ENCODE data around the gene SLMAP. TPM values are rescaled to one million over a fixed set of nuclear protein-coding genes. Genes with fewer than 3 reads are reported as not detected.

SLMAP gene
- polyA plus RNA-seq (44.4 to 58.0 TPM (median 53.1 TPM) in 3 replicates), polyA minus RNA-seq (76.8 to 122 TPM (median 104 TPM) in 3 replicates)
- polyA plus RNA-seq (2011; ENCODE audit: low read depth), result 150 TPM
- polyA plus RNA-seq (2011; cell fraction: cytosol; rRNA removed), result 36.2 and 58.9 TPM in 2 replicates
- polyA plus RNA-seq (2011; cell fraction: nucleus; rRNA removed), result 68.3 and 79.3 TPM in 2 replicates
- 37.2 and 52.5 TPM in 2 replicates for polyA plus RNA-seq (2012; ENCODE audit: low replicate concordance)
- polyA minus RNA-seq (2011; cell fraction: cytosol; rRNA and poly(A)+ RNA removed), result 78.1 TPM
- polyA minus RNA-seq (2011; cell fraction: nucleus; rRNA and poly(A)+ RNA removed), result 103 and 188 TPM in 2 replicates

GRCh38 chr3:57755741-57756527, at the start of gene SLMAP:
Gene SLMAP (plus strand): TSS chr3:57756309. CDS start chr3:57757652, 1,343 bp downstream.
- TF ChIP-seq CTCF (optimal IDR thresholded peaks at IDR 0.05 in 1 of 3, IDR thresholded peaks at IDR 0.05 in 1 of 3, conservative IDR thresholded peaks at IDR 0.05 in 1 of 3; ENCODE audit: extremely low read depth in 1 of 3, insufficient read depth in 2 of 3, low read length in 3 of 3) (no peak), EZH2 (IDR thresholded peaks at IDR 0.05; ENCODE audit: low read length) (no peak)
- Histone ChIP-seq H3K36me3 (ENCODE audit: control insufficient read depth in 2 of 2, extremely low read depth in 1 of 2, insufficient read depth in 2 of 2, low read length in 2 of 2) (peaks cover 5 to 18% of the 10 kb centered on the region in 2 experiments), H3K27ac (ENCODE audit: control insufficient read depth, insufficient read depth, low read length) (peak within 1 kb of the TSS; percentile 99), H3K4me2 (ENCODE audit: control insufficient read depth, extremely low read depth, insufficient read depth, low read depth, low read length) (peak within 1 kb of the TSS; percentile 90), H4K20me1 (ENCODE audit: control insufficient read depth, extremely low read depth, insufficient read depth, low read length) (peaks cover 10% of the 10 kb centered on the region), H3K27me3 (ENCODE audit: control insufficient read depth, extremely low read depth, insufficient read depth, low read length) (no peaks in the 10 kb centered on the region), H3K79me2 (ENCODE audit: control insufficient read depth, insufficient read depth, low read length) (peaks cover 49% of the 10 kb centered on the region), H3K4me1 (ENCODE audit: control insufficient read depth, extremely low read depth, insufficient read depth, low read length) (peaks cover 53% of the 10 kb centered on the region), H3K9ac (ENCODE audit: control insufficient read depth, extremely low read depth, insufficient read depth, low read length) (peak within 1 kb of the TSS; percentile 91), H3K4me3 (ENCODE audit: control insufficient read depth in 2 of 3, extremely low read depth in 1 of 3, insufficient read depth in 2 of 3, low read depth in 1 of 3, low read length in 3 of 3) (peak within 1 kb of the TSS; percentile 77 to 93 (median 85)), H3K9me1 (ENCODE audit: control insufficient read depth, extremely low read depth, insufficient read depth, low read length) (no peaks in the 10 kb centered on the region), H2AFZ (ENCODE audit: control insufficient read depth, low read length) (peak within 1 kb of the TSS; percentile 94), H3K9me3 (ENCODE audit: control insufficient read depth, low read depth, low read length) (no peaks in the 10 kb centered on the region)
- FAIRE-seq (peak; percentile 84), DNase-seq (ENCODE audit: low read depth, low spot score) (peak; percentile 80)
- dilution Hi-C loops (cut with MboI; ENCODE audit: extremely low pct_ligation_motif_present, low sequenced_read_pairs), result no loop called here

GRCh38 chr3:57706462-57706861, 49.6 kb upstream of the SLMAP start:
- TF ChIP-seq EZH2 (IDR thresholded peaks at IDR 0.05; ENCODE audit: low read length), result no peak
- no peak for TF ChIP-seq CTCF (optimal IDR thresholded peaks at IDR 0.05 in 1 of 3, IDR thresholded peaks at IDR 0.05 in 1 of 3, conservative IDR thresholded peaks at IDR 0.05 in 1 of 3; ENCODE audit: extremely low read depth in 1 of 3, insufficient read depth in 2 of 3, low read length in 3 of 3)
- Histone ChIP-seq H2AFZ (ENCODE audit: control insufficient read depth, low read length) (no peak overlapping the region), H3K79me2 (ENCODE audit: control insufficient read depth, insufficient read depth, low read length) (no peaks in the 10 kb centered on the region), H3K27ac (ENCODE audit: control insufficient read depth, insufficient read depth, low read length) (peak overlapping the region; percentile 53), H3K36me3 (ENCODE audit: control insufficient read depth in 2 of 2, extremely low read depth in 1 of 2, insufficient read depth in 2 of 2, low read length in 2 of 2) (no peaks in the 10 kb centered on the region), H3K4me3 (ENCODE audit: control insufficient read depth in 2 of 3, extremely low read depth in 1 of 3, insufficient read depth in 2 of 3, low read depth in 1 of 3, low read length in 3 of 3) (no peak overlapping the region), H4K20me1 (ENCODE audit: control insufficient read depth, extremely low read depth, insufficient read depth, low read length) (no peaks in the 10 kb centered on the region), H3K9me1 (ENCODE audit: control insufficient read depth, extremely low read depth, insufficient read depth, low read length) (no peaks in the 10 kb centered on the region), H3K9me3 (ENCODE audit: control insufficient read depth, low read depth, low read length) (peaks cover 2% of the 10 kb centered on the region), H3K27me3 (ENCODE audit: control insufficient read depth, extremely low read depth, insufficient read depth, low read length) (no peaks in the 10 kb centered on the region), H3K4me1 (ENCODE audit: control insufficient read depth, extremely low read depth, insufficient read depth, low read length) (peaks cover 21% of the 10 kb centered on the region), H3K4me2 (ENCODE audit: control insufficient read depth, extremely low read depth, insufficient read depth, low read depth, low read length) (peak overlapping the region; percentile 23), H3K9ac (ENCODE audit: control insufficient read depth, extremely low read depth, insufficient read depth, low read length) (no peak overlapping the region)
- dilution Hi-C loops (cut with MboI; ENCODE audit: extremely low pct_ligation_motif_present, low sequenced_read_pairs), result no loop called here
- FAIRE-seq (peak; percentile 74), DNase-seq (ENCODE audit: low read depth, low spot score) (peak; percentile 69)
